G401.6 (cell line): ENCODE data around the gene REG4.

Experiments
- FAIRE-seq: peaks from 2 replicates; lab custom pipeline; 2012; peaks lifted over from hg19 to GRCh38; lab: Jason Lieb, UNC

Gene REG4

DNA sequence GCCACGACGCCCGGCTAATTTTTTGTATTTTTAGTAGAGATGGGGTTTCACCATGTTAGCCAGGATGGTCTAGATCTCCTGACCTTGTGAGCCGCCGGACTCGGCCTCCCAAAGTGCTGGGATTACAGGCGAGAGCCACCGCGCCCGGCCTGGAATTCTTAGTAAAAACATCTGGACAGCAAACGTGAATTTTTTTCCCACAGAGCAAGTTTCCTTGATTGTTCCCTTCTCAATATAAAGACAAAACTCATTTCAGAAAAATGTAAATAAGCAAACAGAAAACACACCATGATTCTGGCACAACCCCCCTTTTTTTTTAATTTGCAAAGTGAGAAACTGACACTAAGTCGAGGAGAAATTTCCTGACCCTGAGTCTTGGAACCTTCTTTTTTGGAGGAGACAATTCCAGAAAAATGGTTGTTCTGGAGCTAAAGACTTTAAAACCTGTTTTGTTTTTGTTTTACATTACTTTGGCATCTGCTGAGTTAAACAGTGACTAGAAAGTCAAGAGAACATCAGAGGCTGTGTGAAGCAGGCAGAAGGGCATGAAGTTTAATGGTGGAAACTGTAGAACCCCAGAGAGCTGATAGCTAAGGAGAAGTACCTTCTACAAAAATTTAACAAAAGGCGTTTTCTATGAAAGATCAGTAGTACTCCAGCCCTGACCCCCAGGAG, 32.2 kb downstream of the REG4 start:
- FAIRE-seq: no peak

DNA sequence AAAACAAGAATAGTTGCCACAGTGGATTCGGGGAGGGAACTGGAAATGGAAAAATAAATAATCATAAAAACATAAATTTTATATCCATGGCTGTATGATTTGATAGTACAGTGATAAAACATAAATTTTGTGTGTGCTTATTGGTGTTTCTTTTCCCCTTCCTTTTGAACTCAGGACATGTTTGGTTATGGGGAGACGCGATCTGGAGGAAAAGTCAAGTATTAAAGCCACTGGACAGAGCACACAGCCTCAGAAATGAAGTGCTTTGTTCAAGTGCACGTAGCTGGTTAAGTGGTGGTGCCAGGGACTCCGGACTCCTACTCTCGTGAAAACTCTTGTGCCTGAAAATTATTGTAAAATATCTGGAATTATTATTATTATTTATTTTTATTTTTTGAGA, 32.9 kb downstream of the REG4 start:
- no peak for FAIRE-seq

DNA sequence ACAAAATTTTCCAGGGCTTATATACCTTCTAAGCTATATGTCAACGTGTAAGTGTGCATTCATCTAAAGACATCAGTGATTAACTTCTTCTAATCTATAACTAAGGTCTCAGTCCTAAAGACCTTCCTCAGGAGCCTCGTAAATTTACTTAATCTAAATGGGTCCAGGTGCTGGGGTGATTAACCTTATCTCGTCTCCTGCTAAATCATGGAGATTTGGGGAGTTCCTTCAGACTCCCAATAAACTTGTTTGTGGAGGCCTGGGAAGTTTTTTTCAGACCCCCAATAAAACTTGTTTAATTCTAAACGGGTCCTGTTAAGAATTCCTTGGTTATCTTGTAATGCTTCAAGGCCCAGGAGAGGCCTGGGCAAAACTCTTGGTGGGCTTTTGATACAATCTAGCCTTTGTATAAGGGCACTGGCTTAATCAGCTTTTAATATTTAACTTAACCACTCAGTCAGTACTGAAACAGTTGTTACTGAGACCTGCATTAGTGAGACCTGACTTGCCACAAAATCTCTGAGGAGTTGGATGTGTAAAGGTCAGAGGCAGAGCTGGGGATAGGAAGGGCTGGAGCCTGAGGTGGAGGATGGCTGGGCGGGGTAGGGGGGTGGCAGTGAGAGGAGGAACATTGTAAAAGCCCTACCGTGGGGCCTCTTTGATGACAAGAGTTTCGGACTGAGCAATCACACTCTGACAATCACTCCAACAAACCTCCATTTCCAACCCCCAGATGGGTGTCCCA, 36.3 kb downstream of the REG4 start:
- no peak for FAIRE-seq

DNA sequence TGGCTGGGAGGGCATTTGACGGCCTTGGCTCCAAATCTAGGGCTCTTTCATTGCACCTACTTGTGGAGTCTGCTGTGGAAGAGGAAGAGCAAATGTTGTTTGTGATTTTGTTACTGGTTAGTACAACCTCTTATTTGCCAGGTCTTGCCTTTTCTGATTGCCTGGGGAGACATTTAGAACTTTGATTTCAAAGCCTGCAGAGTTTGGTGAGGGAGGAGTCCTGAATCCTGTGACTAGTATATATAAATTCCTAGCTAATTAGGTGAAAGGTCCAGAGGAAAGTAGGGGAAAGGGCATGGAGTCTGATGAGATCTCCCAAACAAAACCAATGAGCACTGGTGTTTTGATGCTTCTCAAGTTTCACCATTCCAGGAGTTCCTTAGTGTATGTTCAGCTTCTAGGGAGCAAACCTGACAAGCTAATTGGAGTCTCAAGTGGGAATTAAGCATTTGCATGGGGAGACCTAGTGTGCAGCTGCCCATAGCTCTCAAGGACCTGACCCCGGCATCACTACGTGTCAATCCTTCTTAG, 37.5 kb downstream of the REG4 start:
- no peak for FAIRE-seq

DNA sequence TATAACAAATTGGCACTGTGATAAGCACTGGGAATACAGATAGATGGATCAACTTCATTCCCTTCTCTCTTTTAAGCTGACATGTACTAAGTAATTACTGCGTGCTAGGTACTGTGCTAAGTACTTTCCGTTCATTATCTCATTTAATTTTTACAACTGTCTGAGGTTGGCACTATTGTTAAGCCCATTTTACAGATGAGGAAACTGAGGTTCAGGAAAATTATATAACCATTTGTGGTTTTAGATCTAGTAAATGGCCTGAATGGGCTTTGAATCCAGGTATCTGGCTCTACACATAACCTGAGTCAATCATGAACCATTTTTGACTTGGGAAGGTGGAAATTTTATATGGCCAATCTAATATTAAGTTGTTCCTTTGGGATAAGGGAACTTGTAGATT, 39.0 kb downstream of the REG4 start:
- FAIRE-seq: no peak

DNA sequence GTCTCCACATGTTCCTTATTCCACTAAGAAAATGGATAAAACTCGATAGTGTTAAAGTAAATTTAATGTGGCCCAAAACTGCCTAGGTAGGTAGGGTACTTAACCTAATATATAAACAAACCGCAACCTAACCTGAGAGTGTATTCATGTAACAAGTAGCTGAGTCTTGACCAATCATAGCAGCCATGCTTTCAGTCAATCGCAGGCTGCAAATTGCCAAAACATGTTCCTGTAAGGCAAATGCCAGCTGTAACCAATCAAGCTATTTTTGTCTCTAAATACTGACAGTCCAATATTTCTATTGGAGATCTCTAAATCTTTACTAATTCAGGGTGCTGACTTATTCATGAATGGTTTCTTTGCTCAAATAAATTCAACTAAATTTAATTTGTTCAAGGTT, 39.5 kb downstream of the REG4 start:
- FAIRE-seq: no peak

DNA sequence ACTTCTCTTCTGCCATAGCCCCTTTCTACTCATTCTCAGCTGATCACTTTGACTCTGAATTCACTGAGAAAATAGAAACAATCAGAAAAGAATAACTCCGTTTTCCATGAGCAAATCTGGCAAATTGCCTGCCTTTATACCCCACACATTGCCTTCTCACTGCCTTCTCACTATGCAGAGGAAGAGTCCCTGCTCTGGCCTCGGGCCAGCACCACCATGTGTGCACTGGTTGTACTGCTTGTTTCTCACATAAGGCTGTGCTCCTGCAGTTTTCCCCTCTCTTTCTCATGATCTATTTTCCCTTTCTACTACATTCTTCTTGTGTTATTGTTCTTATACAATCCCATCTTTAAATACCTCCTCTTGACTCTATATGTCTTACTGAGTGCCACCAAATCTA, 40.2 kb downstream of the REG4 start:
- FAIRE-seq: no peak

DNA sequence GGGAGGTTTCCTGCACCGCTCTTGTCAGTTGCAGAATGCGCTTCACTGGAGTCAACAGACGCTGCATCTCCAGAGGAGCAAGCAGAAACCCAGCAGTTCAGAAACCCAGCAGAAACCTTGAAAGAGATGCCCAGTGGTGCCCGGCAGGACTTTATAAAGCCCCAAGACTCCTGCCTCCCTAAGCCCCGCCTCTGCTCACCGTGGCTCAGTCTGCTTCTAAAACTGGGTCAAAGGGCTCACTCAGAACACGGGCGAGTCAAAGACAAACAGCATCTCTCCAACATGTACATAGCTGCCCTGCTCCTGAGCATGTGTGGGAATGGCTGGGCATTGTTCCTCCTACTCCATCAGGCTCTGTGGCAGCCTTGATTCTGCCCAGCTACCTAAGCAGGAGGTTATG, 42.5 kb downstream of the REG4 start, which contains the start of gene HMGCS2:
Gene HMGCS2 (minus strand): TSS at position 128 of the 400 bp plus-strand sequence. CDS start 61 bp downstream, at position 67.
- no peak for FAIRE-seq

DNA sequence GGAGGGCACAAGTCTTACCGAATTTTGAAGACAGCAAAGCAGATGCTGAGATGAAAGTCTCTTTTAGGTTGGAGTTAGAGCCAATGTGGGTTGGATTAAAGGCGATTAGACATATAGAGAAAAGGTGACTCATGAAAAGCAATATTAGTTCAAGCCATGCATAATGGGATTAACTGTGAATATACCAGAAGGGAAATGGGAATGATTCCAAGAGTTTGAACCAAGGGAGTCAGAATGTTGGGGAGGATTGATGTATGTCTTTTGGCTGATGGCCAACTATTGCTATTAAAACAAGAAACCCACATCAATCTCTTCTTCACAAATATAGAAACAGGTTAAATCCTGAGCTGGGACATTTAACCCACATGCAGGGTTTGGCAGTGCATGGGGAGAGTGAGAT, 43.8 kb downstream of the REG4 start:
- no peak for FAIRE-seq

DNA sequence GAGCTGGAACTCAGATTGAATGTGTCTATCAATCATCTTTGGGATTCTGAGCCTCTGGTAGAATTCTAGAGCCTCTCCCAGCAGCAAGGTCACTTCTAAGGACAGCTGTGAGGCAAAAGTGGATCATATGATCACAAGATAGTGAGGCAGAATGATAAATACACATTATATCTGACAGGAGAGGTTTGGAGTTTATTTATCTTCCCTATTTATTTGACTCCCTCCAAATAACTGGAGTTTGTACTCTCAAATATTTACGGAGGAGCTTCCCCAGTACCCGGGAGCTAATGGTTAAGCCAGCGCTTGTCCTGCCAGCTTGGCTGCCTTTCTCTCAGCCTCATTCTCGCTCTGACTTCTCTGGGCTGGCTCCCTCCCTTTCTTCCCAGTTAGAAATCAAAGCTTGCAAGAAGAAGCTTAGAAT, 44.9 kb downstream of the REG4 start:
- FAIRE-seq: no peak

DNA sequence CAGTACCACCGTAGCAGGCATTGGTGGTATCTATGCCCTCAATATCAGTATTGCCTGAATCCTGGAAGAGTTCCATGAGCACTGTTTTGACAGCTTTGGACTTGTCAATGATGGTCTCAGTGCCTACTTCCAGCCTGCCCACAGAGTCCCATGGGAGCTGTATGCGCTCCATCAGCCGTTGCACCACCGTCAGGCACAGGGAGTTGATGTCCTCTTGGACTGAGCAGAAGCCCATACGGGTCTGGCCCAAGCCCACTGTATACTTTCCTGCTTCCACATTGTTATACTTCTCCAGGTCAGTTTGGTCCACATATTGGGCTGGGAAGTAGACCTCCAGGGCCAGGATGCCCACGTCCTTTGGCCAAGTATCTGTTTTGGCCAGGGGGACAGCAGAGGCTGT, 47.0 kb downstream of the REG4 start:
- no peak for FAIRE-seq

DNA sequence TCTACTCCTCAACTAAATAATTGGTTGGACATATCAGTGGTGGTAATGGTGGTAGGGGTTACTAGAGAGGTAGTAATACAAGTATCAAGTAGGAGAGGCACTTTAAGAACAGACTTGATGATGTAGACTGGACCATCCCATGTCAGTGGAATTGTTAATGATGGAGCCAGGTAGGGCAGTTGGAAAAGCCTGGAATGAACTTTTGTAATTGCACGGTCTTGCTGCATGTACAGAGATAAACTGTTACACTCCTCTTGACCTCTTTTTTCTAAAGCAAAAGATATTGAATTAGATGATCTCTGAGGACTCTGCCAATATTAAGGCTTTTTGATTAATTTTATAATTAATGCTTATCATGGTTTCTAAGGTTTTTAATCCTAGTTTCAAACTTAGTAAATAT, 48.3 kb downstream of the REG4 start:
- FAIRE-seq: no peak

DNA sequence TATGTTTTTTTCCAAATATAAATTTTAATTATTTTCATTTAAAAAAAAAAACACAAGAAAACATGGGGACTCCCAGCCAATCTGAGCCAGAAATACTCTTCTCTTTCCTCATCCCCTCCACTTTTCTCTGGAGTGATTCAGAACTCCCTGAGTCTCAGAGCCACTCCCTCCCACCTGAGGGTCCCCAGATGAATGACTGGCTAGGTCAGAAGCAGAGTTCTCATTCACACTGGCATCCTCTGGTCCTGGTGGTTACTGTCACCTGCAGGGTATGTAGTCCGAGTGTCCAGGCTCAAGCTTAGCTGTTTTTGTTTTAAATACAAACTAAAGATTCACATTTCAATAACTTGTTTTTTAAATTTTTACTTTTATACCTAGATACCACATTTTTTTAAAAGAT, 48.9 kb downstream of the REG4 start:
- FAIRE-seq: no peak

DNA sequence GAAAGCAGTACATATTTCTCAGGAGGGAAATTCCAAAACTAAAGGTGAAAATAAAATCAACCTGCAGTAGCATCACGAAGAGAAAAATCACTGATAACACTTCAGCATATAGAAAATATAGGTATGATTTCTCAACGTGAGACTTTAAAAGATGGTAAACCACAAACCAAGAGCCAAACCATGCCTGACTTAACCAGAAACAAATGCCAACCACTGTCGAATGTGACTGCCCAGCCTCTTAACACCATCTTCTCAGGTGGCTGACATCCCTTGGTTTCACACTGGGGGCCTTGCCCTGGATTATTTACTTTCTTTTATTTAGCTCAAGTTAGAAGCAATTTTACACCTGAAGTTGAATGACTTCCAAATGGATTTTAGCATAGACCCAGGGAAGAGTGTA, 52.7 kb downstream of the REG4 start:
- no peak for FAIRE-seq

DNA sequence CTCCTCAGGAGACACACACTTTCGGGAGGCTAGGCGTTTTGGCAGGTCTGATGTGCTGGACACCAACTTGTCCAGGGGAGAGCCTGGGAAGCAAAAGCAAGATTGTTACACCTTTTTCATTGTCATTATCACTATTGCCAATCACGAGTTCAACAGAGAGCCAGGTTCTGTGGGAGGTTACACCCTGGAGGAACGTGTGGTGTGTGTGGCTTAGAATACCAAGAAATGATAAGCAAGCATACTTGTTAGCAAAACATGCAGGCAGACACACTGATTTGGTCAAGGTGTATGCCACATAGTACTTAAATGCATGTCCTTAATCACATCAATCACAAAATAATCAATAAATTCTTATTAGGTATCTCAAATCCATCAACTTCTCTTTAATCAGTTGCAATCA, 58.7 kb downstream of the REG4 start:
- no peak for FAIRE-seq

DNA sequence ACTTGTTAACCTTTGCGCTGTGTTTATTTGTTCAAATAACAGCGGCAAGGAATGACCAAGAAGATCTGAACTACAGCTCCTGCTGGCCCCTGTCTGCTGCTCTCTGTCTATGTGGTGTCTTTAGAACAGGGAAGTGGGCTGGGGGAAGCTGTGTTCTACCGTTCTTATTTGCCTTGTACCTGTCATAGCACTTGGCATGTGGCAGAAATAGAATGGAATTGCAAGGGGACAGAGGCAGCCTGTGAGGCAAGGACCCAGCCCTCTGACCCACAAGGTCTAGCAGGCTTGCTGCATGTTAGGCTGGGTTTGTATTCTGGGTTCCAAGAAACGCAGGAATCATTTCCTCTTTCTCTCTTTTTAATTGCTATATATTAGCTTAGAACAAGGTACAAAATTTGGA, 63.2 kb downstream of the REG4 start:
- FAIRE-seq: no peak

DNA sequence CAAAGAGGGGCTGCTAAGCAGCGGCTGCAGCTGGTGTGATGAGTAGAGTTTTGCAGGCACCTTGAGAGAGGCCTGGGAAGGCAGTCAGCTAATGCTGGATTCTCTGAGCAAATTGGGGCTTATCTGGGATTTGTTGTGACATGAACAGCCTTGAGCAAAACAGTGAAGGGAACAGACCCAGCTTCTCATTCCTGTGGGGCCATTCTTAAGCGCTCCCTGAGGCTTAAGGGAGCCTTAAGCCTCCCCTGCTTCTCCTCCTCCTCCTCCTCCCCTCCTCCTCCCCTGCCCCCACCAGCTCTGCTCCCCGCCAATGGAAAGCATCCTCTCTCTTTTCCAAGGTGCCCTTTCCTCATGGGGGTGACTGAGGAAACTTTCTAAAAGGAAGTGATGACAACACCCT, 63.8 kb downstream of the REG4 start:
- FAIRE-seq: no peak

DNA sequence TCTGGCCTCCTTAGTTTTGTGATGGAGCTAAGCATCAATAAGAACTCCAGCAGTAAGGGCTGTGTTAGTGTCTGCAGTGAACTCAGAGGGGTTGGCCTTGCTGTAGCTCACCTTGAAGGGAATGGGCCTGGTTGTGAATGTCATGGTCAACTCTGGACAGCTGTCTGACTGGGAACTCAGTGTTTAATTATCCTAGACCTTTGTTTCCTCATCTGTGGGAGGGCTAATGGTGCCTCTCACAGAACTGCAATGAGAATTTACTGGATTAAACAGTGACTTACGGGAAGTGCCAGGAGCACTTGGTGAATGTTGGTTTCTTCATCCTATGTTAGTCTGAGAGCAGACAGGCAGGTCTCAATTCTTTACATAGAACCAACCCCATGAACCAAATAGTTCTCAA, 66.2 kb downstream of the REG4 start:
- FAIRE-seq: no peak

DNA sequence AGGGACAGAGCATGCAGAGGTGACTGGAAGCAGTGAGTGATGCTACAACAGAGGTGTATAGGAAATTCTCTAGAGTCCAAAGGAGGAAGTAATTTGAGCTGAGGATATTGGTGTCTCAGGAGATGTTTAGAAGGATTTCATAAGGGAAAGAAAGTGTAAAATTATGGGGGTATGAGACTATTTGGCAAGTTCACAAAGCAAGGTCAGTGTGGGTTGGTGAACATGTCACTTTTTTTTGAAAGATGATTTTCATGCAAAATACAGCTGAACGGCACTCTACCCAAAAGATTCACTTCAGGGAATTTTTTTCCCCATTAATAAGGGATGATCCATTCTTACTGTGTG, 66.7 kb downstream of the REG4 start:
- no peak for FAIRE-seq
